Measurements from ENCODE around the gene KRTAP25-1. TPM values are rescaled to one million over a fixed set of nuclear protein-coding genes. Genes with fewer than 3 reads are reported as not detected.

KRTAP25-1 gene
- polyA plus RNA-seq, 1 of the 3 experiments (the other 2 are of a cell fraction): not detected

- Histone ChIP-seq H3K9me3 (no peaks in the 10 kb centered on the region), H3K27ac (ENCODE audit: low read depth in 2 of 2, low read length in 1 of 2) (no peak overlapping the region), H3K4me1 (ENCODE audit: control insufficient read depth in 1 of 2, insufficient read depth in 2 of 2, low read depth in 1 of 2, low read length in 1 of 2) (no peaks in the 10 kb centered on the region), H4K20me1 (ENCODE audit: insufficient read depth) (no peaks in the 10 kb centered on the region), H3F3A (replicated peaks; ENCODE audit: insufficient read depth) (no peaks in the 10 kb centered on the region), H3K27me3 (ENCODE audit: insufficient read depth) (no peaks in the 10 kb centered on the region), H3K36me3 (replicated peaks in 1 of 2; ENCODE audit: control insufficient read depth in 1 of 2, insufficient read depth in 2 of 2, low read length in 1 of 2) (no peaks in the 10 kb centered on the region), H3K4me2 (no peak overlapping the region), H2AFZ (ENCODE audit: low read depth) (no peak overlapping the region), H3K4me3 (ENCODE audit: low read depth in 2 of 2, low read length in 1 of 2) (no peak overlapping the region), H3K79me2 (ENCODE audit: insufficient read depth) (no peaks in the 10 kb centered on the region), H3K9me2 (no peaks in the 10 kb centered on the region), H3K9ac (no peak overlapping the region)
- CTCF ChIA-PET: no interaction called here
- POLR2A ChIA-PET: no interaction called here
- DNase-seq: no peak
- WGBS (ENCODE audit: low lambda C conversion rate): 45% methylated on average over 9 of the region's 9 CpGs
- TF ChIP-seq MAX (IDR thresholded peaks at IDR 0.05; ENCODE audit: low read depth): no peak
- no peak for TF ChIP-seq GABPA (IDR thresholded peaks at IDR 0.05; ENCODE audit: low read depth)
- no peak for TF ChIP-seq CHD2 (IDR thresholded peaks at IDR 0.05; ENCODE audit: low read length, partially characterized antibody)
- TF ChIP-seq USF2 (IDR thresholded peaks at IDR 0.05; ENCODE audit: borderline replicate concordance, low read depth, low read length): no peak
- TF ChIP-seq NRF1 (IDR thresholded peaks at IDR 0.05; ENCODE audit: low read depth, low read length): no peak
- no peak for TF ChIP-seq GATA2 (CRISPR knock-in tag; IDR thresholded peaks at IDR 0.05)
Measured at GRCh38 chr21:30248844-30249243, 40.5 kb downstream of the KRTAP25-1 start.

DNA sequence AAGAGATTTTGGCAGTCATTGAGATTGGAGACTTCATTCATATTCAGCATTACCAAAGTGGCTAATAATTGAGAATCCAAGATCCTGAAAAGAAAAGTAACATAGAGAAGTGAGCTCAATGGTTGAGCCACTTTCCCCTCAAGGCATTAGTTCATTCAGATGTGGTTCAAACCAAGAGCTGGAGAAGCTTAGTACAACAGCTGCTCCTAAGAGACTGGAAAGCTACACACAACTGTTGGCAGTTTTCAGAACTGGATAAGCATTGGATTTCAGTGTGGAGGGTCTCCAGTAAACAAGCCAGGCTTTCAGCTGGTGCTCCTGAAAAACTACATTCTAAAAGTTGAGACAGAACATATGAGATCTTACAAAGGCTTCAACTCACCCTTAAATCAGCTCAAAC is 44.3 kb downstream of the KRTAP25-1 start:
- H3F3A ChIP-seq (replicated peaks; ENCODE audit: insufficient read depth): no peaks in the 10 kb centered on the region
- H3K79me2 ChIP-seq (ENCODE audit: insufficient read depth): no peaks in the 10 kb centered on the region
- POLR2A ChIA-PET: no interaction called here
- H3K27me3 ChIP-seq (ENCODE audit: insufficient read depth): peaks cover 8% of the 10 kb centered on the region; the same call in 1 of the 2 replicates
- H3K4me1 ChIP-seq (ENCODE audit: control insufficient read depth in 1 of 2, insufficient read depth in 2 of 2, low read depth in 1 of 2, low read length in 1 of 2): no peaks in the 10 kb centered on the region
- H3K9me3 ChIP-seq: no peaks in the 10 kb centered on the region
- no peaks in the 10 kb centered on the region for H3K9me2 ChIP-seq
- TF ChIP-seq EP300 (IDR thresholded peaks at IDR 0.05; ENCODE audit: borderline replicate concordance in 1 of 2, low read depth in 1 of 2, low read length in 1 of 2) (no peak), YY1 (IDR thresholded peaks at IDR 0.05; ENCODE audit: low read depth) (no peak), GABPA (IDR thresholded peaks at IDR 0.05; ENCODE audit: low read depth) (no peak), TEAD4 (IDR thresholded peaks at IDR 0.05; ENCODE audit: borderline replicate concordance, insufficient read depth) (no peak), RFX5 (IDR thresholded peaks at IDR 0.05; ENCODE audit: low read length) (no peak), CTCF (IDR thresholded peaks at IDR 0.05) (no peak), TAF1 (IDR thresholded peaks at IDR 0.05; ENCODE audit: borderline replicate concordance, low read depth, low read length) (no peak), SIN3A (IDR thresholded peaks at IDR 0.05; ENCODE audit: borderline replicate concordance, low read depth, low read length) (no peak), FOSL2 (IDR thresholded peaks at IDR 0.05; ENCODE audit: borderline replicate concordance, low read depth) (no peak), SMC3 (IDR thresholded peaks at IDR 0.05; ENCODE audit: low read depth, low read length) (no peak), USF2 (IDR thresholded peaks at IDR 0.05; ENCODE audit: borderline replicate concordance, low read depth, low read length) (no peak), JUND (IDR thresholded peaks at IDR 0.05) (no peak), FOXM1 (IDR thresholded peaks at IDR 0.05; ENCODE audit: low read depth) (no peak)
- TF ChIP-seq, protein P1, sequence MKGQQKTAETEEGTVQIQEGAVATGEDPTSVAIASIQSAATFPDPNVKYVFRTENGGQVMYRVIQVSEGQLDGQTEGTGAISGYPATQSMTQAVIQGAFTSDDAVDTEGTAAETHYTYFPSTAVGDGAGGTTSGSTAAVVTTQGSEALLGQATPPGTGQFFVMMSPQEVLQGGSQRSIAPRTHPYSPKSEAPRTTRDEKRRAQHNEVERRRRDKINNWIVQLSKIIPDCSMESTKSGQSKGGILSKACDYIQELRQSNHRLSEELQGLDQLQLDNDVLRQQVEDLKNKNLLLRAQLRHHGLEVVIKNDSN (IDR thresholded peaks at IDR 0.05; ENCODE audit: borderline replicate concordance, low read depth): no peak
- TF ChIP-seq, protein P2, sequence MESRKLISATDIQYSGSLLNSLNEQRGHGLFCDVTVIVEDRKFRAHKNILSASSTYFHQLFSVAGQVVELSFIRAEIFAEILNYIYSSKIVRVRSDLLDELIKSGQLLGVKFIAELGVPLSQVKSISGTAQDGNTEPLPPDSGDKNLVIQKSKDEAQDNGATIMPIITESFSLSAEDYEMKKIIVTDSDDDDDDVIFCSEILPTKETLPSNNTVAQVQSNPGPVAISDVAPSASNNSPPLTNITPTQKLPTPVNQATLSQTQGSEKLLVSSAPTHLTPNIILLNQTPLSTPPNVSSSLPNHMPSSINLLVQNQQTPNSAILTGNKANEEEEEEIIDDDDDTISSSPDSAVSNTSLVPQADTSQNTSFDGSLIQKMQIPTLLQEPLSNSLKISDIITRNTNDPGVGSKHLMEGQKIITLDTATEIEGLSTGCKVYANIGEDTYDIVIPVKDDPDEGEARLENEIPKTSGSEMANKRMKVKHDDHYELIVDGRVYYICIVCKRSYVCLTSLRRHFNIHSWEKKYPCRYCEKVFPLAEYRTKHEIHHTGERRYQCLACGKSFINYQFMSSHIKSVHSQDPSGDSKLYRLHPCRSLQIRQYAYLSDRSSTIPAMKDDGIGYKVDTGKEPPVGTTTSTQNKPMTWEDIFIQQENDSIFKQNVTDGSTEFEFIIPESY (IDR thresholded peaks at IDR 0.05; ENCODE audit: borderline replicate concordance, low read depth): no peak
- no peak overlapping the region for H3K4me2 ChIP-seq
- H2AFZ ChIP-seq (ENCODE audit: low read depth): no peak overlapping the region
- no peaks in the 10 kb centered on the region for H4K20me1 ChIP-seq (ENCODE audit: insufficient read depth)
- CTCF ChIA-PET: no interaction called here
- H3K4me3 ChIP-seq (ENCODE audit: low read depth in 2 of 2, low read length in 1 of 2): no peak overlapping the region
- no peak overlapping the region for H3K27ac ChIP-seq (ENCODE audit: low read depth in 2 of 2, low read length in 1 of 2)
- DNase-seq: no peak
- no peak overlapping the region for H3K9ac ChIP-seq
- no peaks in the 10 kb centered on the region for H3K36me3 ChIP-seq (replicated peaks in 1 of 2; ENCODE audit: control insufficient read depth in 1 of 2, insufficient read depth in 2 of 2, low read length in 1 of 2)
